Activated CD8-positive, alpha-beta memory T cell treated with anti-CD3 and anti-CD28 coated beads for 1 hour (primary cell): Measurements from ENCODE around the gene PHLPP1.
"Not testable (repeated sequence)": the region's sequence is repeated elsewhere in the genome, so short reads cannot be mapped to it uniquely, and the experiment has no call there.

Source experiments
- DNase-seq, 2 donors: peaks; one replicate each; pipeline ENCODE4 v3.0.0-alpha.2; 2020; ENCODE audit warnings: low read depth in 1 of 2; ENCODE audit errors: extremely low read depth in 1 of 2

PHLPP1 gene

DNA sequence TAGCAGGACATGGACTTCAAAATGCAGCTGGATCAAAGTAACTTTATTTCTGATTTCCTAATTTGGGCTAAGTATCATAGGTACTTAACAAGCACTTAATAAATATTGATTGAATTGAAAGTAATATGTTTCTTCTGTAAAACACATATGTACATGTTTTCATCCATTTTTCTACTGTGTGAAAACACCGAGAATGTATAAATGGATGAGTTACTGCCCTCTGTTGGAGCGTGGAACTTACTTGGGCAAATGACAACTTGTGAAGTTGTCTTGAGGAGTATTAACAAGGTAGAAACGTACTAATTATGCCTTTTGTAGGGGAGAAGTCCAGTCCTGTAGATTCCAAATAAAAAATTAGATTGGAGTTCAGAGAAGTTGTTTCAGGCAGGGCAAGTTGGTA is 87.2 kb downstream of the PHLPP1 start:
- DNase-seq, result no peak

DNA sequence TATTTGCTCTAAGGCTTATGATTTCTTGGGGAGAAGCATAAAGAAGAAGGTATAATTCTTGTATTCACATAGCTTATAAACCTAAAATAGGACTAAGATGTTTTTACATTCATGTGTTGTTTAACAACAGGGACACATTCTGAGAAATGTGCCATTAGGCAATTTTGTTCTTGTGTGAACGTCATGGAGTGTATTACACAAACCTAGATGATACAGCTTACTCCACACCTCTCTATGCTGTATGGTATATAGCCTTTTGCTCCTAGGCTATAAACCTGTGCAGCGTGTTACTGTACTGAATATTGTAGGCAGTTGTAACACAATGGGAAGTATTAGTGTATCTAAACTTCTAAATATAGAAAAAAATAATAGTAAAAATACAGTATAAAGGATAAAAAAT is 92.1 kb downstream of the PHLPP1 start:
- DNase-seq, result no peak

DNA sequence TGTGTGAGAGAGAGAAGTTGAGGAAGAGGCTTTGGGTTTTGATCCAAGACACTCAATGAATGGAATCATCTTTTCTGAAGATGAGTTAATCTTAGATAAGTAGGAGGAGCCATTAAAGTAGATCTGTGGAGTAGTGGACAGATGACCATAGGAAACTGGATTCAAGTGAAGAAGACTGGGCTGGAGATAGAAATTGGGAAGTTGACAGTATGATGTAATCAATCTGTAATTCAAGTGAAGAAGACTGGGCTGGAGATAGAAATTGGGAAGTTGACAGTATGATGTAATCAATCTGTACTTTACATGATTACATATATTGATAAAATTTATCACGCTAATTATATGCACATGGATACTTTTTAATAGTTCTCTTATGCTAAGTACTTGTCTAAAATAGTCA is 92.8 kb downstream of the PHLPP1 start:
- no peak for DNase-seq

- not testable (repeated sequence) for DNase-seq
Measured at GRCh38 chr18:62809445-62809844, 94.1 kb downstream of the PHLPP1 start.

DNA sequence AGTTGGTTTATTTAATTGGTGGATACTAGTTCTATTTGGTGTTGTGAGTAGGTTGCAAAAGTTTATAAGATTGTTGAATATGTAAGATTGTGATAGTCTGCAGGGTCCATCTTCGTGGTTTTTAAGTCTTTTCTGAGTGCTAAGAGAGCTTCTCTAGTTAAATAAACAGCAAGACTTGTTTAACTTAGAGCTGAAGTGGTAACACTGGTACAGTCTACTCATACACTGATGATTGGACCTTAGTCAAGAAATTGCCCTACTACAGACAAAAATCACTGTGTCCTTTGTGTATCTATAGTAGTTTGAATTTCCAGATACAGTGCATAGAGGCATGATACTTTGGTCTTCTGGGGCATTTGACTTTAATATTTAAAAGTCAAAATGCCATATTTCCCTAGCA is 94.6 kb downstream of the PHLPP1 start:
- DNase-seq, result no peak

DNA sequence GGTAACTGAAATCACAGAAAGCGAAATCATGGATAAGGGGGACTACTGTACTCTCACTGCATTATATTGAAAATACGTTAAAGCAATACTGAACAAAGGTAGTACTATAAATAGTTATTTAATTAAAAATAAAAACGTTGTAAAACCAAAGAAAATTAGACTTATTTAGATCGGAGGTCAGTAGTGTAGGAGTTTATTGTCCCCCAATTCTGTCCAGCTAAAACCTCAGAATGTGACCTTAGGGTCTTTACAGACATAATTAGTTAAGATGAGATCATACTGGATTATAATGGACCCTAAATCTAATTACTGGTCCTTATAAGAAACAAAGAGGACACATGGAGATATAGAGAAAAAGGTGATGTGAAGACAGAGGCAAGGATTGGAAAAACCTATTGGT is 95.3 kb downstream of the PHLPP1 start:
- DNase-seq, result no peak

GRCh38 chr18:62811674-62812073 is 96.3 kb downstream of the PHLPP1 start:
- DNase-seq, result no peak

DNA sequence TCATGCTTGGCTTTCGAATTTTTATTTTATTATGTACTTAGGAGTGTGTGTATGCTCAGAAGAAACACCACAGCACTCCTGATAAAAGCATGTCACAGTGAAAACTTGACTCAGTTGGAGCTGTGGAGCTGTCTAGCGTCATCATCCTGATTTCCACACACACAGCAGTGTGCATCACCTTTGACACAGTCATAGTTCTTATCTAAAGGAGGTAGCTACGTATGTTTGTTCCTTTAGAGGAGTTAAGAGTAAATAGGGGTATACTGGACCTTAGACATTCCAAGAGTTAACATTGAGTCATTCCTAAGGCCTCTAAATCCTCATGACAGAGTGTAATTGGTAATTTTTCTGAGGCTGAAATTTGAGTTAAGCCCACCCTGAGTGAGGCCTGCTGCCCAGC is 96.9 kb downstream of the PHLPP1 start:
- no peak for DNase-seq

DNA sequence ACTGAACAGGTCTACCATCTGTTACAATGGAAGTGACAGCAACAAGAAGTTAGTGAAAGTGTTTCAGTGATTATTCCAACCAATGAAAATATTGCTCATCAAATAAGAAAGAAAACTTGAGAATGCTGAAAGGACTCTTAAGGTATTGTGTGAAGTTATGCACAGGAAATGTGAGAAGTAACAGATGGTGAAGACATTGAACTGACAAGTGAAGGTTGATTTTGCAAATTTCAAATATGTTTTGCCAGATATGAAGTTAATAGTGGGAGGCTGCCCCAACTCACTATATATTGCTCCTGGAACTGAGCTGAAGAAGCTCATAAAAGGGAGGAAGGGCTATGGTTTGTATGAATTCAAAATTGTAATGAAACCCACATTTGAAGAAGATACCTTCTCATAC is 97.5 kb downstream of the PHLPP1 start:
- no peak for DNase-seq

- DNase-seq, result no peak
Measured at GRCh38 chr18:62814132-62814759, 98.9 kb downstream of the PHLPP1 start.

DNA sequence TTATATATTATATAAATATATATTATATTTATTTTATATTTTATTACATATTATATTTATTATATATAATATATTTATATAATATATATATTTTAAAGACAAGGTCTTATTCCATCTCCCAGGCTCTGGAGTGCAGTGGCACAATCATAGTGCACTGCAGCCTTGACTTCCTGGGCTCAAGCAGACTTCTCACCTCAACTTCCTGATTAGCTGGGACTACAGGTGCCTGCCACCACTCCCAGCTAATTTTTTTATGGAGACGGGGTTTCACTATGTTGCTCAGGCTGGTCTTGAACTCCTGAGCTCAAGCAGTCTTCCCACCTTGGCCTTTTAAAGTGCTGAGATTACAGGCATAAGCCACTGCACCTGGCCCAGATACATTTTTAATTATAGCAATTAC is 110.0 kb downstream of the PHLPP1 start:
- no peak for DNase-seq

GRCh38 chr18:62827397-62827796 is 112.1 kb downstream of the PHLPP1 start:
- DNase-seq, result no peak

DNA sequence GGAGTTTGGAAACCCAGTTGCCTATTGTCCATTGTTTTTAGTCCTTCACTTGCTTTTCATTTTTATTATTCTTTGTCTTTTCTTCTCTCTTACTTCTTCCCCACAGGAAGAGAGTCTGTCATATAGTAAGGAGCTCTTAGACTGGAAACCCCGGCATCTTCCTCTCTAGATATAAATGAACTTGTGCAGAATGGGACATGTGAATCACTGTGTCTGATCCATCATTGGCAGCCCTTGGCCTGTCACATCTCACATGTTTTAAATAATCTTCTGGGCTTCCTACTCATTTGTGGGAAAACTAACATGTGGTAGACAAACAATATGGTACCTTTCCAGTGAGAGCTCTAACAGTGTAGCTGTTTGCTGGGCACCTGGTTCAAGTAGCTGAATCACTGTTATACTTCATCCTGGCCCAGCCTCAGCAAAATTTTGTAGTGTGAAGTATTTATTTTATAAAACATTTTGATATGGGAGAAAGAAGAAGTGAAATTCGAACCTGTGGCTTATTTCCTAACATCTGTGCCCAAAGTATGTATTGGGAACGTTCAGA is 112.8 kb downstream of the PHLPP1 start:
- DNase-seq, result no peak

GRCh38 chr18:62828852-62829251 is 113.5 kb downstream of the PHLPP1 start:
- DNase-seq, result no peak

DNA sequence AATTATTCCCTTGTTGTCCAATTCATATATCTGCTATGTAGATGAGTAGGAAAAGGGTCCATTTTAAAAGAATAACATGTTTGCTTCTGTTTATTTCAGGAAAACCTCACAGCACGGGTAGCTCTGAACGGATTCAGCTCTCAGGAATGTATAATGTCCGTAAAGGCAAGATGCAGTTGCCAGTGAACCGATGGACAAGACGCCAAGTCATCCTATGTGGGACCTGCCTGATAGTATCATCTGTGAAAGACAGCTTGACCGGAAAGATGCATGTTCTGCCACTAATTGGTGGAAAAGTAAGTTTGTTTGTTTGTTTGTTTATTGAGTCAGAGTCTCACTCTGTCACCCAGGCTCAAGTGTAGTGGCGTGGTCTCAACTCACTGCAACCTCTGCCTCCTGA is 114.6 kb downstream of the PHLPP1 start:
- no peak for DNase-seq

GRCh38 chr18:62832282-62832681 is 116.9 kb downstream of the PHLPP1 start:
- DNase-seq, result no peak

DNA sequence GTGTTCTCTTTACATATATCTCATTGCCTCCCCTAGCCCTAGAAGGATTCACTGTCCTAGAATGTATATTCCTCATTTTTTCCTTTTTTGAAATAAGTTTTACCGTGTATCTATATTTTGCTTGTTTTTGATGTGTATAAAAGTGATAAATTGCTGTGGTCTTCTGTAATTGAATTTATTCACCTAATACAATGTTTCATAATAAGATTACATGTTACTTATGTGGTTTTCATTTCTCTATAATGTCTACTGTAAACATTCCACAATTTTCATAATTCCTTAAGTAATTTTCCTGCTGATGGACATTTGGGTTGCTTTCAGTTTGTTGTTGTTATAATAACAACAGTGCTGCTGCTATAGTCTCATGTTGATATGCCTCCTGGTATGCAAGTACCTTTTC is 118.2 kb downstream of the PHLPP1 start:
- DNase-seq, result no peak

GRCh38 chr18:62834715-62835114 is 119.4 kb downstream of the PHLPP1 start:
- no peak for DNase-seq

GRCh38 chr18:62837011-62837410 is 121.7 kb downstream of the PHLPP1 start:
- DNase-seq, result no peak

DNA sequence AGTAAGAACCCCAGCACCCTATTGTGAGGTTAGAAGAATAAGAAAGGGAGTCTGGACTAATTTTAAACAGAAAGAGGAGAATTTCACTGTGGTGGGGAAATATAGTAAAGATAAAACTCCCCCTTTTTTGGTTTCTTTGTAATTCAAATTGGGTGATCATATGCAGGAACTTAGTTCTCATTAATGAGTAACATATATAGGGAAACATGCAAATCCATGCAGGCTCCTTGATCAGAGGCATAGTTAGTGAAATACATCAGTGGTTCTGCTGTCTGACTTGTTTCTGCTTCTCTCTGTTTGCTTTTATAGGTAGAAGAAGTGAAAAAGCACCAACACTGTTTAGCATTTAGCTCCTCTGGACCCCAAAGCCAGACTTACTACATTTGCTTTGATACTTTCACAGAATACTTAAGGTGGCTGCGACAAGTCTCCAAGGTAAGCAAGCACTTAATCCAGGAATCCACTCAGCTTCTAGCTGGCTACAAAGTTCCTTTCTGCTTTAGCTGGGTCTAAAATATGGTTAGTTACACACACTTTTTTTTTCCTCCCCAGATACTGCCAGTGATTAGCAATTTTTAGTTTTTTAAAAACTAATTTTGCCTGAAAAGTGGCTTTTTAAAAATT is 123.2 kb downstream of the PHLPP1 start:
- no peak for DNase-seq

- no peak for DNase-seq
Measured at GRCh38 chr18:62839874-62840713, 124.8 kb downstream of the PHLPP1 start.

- DNase-seq, result no peak
Measured at GRCh38 chr18:62841405-62841804, 126.1 kb downstream of the PHLPP1 start.
